HG02852 (cell line): ENCODE data around the gene AADACL2.

Source experiments
- ATAC-seq: cut with Tn5 transposase; IDR thresholded peaks from one replicate; pipeline ENCODE4 v1.9.1; 2021; ENCODE audit warnings: mild to moderate bottlenecking, moderate library complexity; ENCODE audit not compliant: unreplicated experiment

AADACL2 gene

GRCh38 chr3:151800431-151800830, 66.7 kb downstream of the AADACL2 start:
- no peak for ATAC-seq

GRCh38 chr3:151804267-151804666, 70.5 kb downstream of the AADACL2 start:
- no peak for ATAC-seq

GRCh38 chr3:151806838-151807237, 73.1 kb downstream of the AADACL2 start:
- no peak for ATAC-seq
